Fibroblast of peridontal ligament (primary cell): Measurements from ENCODE around the gene ZNF853.

ENCODE experiments used
- DNase-seq: peaks from one replicate; pipeline ENCODE4 v3.0.0-alpha.2; 2010; ENCODE audit errors: extremely low read depth

ZNF853 gene

DNA sequence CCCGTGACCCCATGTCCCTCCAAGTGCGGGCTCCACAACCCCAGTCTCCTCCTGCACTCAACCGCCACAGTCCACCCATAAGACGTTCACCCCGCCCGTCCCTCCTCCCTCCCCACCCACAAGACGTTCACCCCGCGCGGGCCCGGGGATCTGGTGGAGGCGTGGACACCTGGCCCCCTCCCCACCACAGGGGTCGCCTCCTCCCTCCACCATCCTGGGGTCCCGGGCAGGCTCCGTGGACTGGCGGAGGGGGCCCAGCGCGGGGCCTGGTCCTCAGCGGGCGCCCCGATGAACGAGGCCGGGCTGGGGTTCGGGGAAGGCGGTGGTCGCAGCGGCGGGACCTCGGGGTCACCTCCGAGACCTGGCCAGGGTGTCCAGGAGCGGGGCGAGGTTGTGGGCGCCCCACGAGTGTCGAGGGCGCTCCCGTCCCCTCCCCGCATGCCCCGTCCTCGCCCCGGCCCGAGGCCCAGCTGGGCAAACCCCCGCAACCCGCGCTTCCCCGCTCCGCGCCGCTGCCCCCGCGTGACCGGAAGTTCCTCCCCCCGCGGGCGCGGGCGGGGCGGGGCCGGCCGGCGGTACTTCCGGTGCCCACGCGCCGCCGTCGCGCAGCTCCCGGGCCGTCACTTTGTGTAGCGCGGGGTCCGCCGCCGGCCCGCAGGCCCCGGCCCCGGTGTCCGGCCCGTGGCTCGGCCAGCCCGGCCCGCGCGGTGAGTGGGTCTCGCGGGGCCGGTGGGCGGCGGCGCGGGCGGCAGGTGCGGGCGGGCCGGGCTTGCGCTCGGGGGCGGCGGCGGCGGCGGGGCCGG is 21.5 kb downstream of the ZNF853 start, which contains the start of gene ZNF316:
Gene ZNF316, plus strand, starts transcription at position 578 of the 803 bp plus-strand sequence. CDS start 5,092 bp downstream, outside the sequence.
- DNase-seq, result peak; percentile 28

DNA sequence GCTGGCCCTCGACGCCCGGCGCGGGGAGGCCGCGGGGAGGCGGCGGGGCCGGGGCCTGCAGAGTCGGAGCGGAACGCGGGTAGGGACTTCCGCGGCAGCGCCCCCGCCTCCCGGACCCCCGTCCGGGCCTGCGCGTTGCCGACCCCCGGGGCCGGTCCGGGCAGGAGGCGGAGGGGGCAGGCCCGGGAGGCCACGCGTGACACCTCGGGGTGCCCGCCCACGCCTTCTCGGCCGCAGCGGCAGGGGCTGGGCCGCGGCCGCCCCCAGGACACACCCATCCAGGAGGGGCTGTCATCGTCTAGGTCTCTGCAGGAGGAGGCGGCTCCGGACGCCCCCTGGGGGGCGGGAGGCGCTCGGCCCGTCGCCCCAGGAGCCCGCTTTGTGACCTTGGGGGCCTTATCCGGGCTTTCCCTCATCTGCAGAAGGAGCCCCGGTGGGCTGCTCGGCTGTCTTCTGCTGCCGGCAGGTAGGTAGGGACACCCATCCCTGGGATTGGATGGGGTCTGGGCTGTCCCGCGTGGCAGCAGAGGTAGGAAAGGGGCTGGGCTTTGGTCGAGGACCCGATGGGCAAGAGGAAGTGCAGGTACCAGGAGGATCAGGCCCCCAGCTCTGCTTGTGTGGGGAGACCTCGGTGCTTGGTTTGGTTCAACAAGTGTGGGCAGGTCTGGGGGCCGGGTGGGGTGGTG is 22.3 kb downstream of the ZNF853 start:
- no peak for DNase-seq

DNA sequence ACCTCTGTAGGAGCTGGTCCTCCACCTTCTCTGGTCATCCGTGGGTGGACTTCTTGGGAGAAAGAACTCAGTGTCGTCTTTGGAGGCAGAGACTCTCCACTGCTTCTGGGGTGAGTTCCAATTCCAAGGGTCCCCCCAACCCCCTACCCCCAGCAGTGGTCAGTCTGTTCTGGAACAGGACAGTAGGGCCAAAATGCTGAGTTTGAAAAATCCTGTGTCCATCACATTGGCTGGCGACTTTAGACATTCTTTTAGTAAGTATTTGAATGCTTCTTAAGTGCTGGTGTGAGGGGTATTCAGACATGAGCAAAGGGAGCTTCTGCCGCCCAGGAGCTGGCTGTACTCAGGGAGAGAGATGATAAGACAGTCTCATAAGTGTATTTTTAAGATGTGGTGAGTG is 23.6 kb downstream of the ZNF853 start:
- DNase-seq, result no peak

DNA sequence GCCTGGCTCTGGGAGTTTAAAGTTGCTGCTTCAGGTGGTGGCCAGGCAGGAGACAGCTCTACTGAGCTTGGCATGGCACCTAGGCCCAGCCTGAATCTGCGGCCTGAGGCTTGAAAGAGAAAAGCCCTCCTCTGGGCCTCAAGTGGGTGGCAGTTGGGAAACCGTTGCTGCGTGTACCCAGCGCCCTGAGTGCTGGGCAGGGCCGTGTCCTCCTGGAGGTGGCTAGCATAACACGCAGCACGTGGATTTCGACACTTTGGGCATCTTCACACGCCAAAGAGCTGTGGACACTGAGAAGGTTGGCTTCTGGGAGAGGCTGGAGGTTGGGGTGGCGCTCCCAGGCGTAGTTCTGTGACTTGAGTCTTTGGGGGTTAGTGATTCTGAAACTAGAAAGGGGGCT is 24.2 kb downstream of the ZNF853 start:
- DNase-seq, result no peak

DNA sequence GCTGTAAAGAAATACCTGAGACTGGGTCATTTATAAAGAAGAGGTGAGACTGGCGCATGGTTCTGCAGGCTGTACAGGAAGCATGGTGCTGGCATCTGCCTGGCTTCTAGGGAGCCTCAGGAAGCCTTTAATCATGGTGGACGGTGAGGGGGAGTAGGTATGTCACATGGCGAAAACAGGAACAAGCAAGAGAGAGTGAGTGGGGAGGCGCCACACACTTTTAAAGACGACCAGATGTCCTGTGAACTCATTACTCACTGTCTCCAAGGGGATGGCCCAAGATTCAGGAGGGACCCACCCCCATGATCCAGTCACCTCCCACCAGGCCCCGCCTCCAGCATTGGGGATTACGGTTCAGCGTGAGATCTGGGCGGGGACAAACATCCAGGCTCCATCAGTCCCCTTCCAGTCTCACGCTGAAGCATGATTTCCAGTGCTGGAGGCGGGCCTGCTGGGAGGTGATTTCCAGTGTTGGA is 24.9 kb downstream of the ZNF853 start:
- DNase-seq, result peak; percentile 6

DNA sequence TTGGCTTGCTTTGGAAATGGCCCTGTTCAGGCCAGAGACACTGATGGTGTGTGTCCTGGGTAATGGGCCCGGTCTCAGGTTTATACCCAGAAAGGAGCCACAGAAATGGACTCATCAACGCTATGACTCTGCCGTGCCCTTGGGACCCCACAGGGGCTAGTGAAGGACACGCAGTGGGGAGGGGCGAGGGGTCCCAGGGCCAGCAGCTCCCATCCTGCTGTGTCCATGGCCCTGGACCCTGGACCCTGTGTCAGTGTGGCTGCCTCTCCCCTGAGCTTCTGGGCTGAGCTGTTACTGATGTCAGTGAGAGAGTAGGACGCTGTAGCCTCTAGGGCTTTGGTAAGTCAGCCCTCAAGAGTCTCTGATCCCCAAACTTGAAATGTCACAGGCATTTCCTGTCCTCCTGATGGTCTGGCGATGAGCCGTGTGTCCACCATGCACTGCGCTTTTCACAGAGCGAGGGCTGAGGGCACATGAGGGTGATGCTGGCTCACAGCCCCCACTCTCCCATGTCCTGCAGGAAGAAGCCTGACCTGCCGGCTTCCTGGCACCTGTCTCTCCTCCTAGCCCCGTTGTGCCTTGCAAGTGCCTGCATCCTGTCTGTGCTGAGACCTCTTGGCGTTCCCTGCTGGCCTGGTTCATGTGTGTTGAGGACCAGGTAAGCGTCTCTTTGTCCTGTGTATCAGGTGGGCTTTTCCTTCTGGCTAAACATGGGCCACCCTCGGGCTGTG is 26.1 kb downstream of the ZNF853 start:
- no peak for DNase-seq

DNA sequence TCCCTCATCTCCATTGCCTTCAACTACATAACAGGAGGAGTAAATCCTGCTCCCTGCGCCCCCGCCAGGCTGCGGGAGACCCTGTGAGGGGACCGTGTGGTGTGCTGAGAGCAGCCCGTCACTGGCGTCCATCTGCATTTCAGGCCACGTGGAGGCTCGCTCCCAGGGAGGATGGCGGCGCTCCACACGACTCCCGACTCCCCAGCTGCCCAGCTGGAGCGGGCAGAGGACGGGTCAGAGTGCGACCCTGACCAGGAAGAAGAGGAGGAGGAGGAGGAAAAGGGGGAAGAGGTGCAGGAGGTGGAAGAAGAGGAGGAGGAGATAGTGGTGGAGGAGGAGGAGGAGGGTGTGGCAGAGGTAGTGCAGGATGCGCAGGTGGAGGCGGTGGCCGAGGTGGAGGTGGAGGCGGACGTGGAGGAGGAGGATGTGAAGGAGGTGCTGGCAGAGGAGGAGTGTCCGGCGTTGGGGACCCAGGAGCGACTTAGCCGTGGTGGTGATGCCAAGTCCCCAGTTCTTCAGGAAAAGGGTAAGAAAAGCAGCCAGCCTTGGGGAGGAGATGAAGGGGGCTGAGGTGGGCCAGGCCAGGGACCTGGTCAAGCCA is 26.9 kb downstream of the ZNF853 start:
- no peak for DNase-seq

- no peak for DNase-seq
Measured at GRCh38 chr7:6642861-6643640, 27.6 kb downstream of the ZNF853 start.

- no peak for DNase-seq
Measured at GRCh38 chr7:6643915-6644625, 28.7 kb downstream of the ZNF853 start.

DNA sequence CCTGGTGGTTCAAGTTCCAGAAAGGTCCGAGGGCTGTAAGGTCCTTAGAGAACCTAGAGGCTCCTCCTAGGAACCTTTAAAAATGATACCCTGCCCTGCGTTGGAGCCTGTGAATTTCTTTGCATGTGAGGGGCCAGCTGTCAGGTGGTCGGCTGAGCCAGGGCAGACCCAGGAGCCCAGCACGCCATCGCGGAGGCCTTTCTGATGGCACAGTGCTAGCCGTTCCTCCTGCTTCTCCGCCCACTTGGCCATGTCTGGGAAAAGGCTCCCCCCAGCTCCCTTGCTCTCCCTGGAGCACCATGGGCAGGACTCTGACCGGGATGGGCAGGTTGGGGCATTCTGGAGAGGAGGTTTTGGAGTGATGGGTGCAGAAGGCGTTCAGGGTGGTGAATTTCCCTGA is 29.3 kb downstream of the ZNF853 start:
- no peak for DNase-seq

GRCh38 chr7:6646465-6646864 is 31.1 kb downstream of the ZNF853 start:
- no peak for DNase-seq

- DNase-seq, result no peak
Measured at GRCh38 chr7:6647080-6647479, 31.7 kb downstream of the ZNF853 start.

GRCh38 chr7:6647541-6647940 is 32.1 kb downstream of the ZNF853 start:
- DNase-seq, result no peak

DNA sequence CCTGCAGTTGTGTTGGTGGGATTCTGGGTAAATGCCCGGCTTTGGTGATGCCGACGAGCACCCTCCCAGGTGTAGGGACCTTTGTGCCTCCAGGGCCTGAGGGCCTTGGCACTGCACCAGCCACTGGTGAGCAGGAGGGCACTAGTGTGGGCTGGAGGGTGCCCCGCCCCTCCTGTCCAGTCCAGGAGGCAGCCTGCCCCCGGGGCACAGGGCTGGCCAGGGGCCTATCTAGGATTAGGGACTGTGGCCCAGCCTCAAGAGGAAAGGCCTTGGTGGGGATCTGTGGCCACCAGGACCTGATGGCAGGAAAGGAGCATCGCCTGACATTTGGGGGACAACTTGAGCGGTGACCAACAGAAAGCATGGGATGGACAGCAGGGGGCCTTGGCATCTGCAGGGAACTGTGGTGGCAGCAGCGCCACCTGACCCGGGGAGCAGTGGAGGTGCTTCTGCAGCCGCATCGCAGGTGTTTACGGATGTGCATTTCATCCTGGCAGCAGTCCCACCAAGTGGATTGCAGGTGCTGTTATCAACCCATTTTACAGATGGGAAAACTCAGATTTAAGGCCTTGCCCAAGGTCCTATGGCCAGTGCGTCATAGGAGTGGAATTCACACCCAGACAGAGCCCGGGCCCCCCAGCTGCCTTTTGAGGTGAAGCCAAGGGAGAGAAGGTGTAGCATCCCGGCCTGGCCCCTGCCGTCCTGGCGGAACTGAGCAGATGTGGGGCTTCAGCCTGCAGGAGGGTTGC is 32.8 kb downstream of the ZNF853 start:
- no peak for DNase-seq

DNA sequence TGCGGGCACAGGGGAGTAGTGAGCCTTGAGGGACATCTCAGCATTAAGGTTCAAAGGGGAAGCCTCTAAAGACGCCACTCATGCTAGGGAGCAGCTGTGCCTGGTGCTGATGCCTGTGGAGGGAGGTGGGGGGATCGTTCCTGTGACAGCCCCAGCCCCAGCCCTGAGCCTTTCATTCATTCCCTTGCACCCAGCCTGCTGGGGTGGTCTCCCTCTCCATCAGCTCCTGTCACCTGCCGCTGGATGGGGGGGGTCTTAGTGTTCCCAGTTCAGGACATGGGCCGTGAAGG is 33.4 kb downstream of the ZNF853 start:
- DNase-seq, result no peak

DNA sequence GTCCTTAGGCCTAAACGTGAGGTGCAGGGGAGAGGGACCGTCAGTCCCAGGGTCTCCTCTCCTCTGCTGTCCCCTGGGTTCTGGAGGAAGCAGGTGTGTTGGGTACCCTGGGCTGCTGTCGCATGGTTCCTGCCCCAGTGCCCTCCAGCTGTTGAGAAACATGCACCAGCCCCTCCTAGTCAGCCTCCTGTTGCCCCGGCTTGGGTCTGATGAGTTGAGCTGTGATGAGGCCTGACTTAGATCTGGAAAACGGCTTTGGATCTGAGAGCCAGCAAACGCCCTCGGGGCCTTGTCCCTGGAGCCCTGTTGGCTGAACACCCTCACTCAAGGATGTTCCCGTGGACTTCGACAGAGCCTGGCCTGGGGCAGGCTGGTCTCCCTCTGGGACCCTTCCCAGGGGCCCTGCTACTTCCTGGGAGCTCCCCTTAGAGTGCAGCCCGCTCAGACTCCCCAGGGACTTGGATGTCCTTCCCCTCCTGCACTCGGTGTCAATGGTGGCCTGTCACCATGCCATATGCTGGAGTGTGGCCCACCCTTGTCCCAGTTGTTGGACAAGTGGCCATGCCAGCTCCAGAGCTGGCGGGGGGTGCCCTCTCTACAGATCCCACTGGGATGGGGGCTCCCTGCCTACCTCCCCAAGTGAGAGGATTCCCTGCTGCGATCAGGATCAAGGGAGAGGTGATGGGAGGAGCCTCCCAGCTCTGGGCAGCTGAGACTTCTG is 34.0 kb downstream of the ZNF853 start:
- DNase-seq, result no peak

DNA sequence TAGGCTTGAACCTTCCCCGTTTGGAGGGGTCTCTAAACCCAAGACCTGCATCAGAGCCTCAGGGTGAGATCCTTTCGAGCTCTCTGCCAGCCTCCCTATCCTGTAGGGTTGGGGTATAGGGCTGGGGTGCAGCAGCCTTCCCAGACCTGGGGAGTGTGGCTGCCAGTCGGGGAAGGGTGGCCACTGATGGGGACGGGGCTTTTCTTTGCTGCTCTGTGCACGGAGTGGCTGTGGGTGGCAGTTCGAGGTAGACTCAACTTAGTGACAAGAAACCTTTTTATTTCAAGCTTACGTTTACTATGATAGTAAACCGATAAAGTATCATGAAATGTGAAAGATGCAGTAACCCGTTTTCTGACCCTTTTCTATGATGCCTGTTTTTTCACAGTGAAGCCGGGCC is 34.7 kb downstream of the ZNF853 start:
- DNase-seq, result no peak

DNA sequence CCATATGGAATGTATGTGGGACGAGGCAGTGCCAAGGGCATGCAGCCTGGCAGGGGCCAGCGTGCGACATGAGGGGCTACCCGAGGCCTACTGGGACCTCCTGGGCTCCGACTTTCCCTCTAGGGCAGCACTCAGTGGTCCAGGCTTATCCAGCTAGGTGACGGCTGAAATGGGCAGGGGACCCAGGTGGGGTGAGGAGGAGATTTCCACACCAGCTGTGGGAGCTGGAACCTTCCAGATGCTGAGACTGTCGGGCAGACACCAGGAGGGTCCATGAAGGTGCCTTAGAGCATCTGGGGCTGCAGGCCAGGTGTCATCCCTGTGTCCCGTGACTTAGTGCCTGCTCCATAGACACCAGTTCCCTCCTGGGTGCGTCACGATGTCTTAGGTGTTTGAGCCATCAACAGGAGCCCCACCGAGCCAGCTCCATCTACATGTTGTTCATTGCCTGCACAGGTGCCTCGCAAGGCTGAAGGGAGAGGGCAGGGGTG is 35.2 kb downstream of the ZNF853 start:
- DNase-seq, result no peak

DNA sequence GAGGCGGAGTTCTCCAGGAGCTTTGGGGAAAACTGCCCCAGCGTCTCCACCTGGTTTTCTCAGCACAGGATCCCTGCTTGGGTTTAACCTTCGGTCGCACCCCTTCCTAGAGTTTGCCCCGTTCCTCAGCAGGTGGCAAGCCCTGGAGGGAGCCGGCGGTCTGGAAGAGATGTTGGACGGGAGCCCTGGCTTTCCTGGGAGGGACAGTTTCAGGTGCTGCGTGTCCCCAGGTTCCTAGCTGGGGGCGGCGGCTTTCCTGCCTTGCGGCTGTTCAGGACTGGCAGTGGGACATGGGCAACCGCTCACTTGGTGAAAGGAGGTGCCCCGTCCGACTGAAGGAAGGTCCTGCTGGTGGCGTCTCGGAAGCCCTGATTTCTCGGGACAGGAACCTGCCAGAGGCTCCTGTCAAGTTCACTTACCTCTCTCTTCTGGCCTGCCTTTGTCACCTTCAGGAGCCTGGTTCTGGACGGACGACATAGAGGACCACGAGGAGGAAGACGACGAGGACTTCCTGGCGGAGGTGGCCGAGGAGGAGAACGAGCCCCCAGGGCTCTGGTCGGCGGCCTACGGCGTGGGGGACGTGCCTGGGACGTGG is 36.5 kb downstream of the ZNF853 start:
- DNase-seq, result no peak
